SU-DHL-6 (cell line): ENCODE results near the gene MCRIP2.
"Not testable (repeated sequence)": the region's sequence is repeated elsewhere in the genome, so short reads cannot be mapped to it uniquely, and the experiment has no call there.

Experiments
- H2AFZ ChIP-seq: fragments of 200-600 bp; sonication (generic); 2 replicates; pipeline ENCODE4 v1.6.1; 2014; ENCODE audit warnings: low read depth, mild to moderate bottlenecking, moderate library complexity, mixed read lengths, antibody characterized with exemption, low read length; ENCODE audit not compliant: severe bottlenecking
- H3F3A ChIP-seq: fragments of 200-600 bp; shearing (Covaris generic); 2 replicates; pipeline ENCODE4 v1.6.0; 2016; ENCODE audit warnings: antibody characterized with exemption, mild to moderate bottlenecking; ENCODE audit not compliant: insufficient read depth
- H3K27ac ChIP-seq: fragments of 200-600 bp; sonication (generic); 2 replicates; pipeline ENCODE4 v1.5.1; 2016; ENCODE audit warnings: low read depth, mild to moderate bottlenecking, low read length, moderate library complexity, mixed read lengths
- H3K27me3 ChIP-seq: fragments of 200-600 bp; sonication (generic), shearing (Covaris generic); 2 replicates; pipeline ENCODE4 v1.6.0; 2014; ENCODE audit warnings: mild to moderate bottlenecking, low read length
- H3K36me3 ChIP-seq: fragments of 200-600 bp; sonication (generic); 2 replicates; pipeline ENCODE4 v1.6.1; 2014; ENCODE audit warnings: mild to moderate bottlenecking, low read length, mixed read lengths
- H3K4me2 ChIP-seq: fragments of 300-600, 200-600 bp; shearing (Covaris generic), sonication (generic); 2 replicates; pipeline ENCODE4 v1.6.0; 2014; ENCODE audit warnings: low read length, low read depth, mild to moderate bottlenecking; ENCODE audit not compliant: poor library complexity, severe bottlenecking
- H3K4me3 ChIP-seq: fragments of 200-600 bp; sonication (generic); 2 replicates; pipeline ENCODE4 v1.5.1; 2014; ENCODE audit warnings: antibody characterized with exemption, low read length, mild to moderate bottlenecking, mixed read lengths; ENCODE audit not compliant: insufficient read depth, poor library complexity, severe bottlenecking
- H3K79me2 ChIP-seq: fragments of 200-600 bp; sonication (generic); 2 replicates; pipeline ENCODE4 v1.6.1; 2014; ENCODE audit warnings: mild to moderate bottlenecking, low read length, moderate library complexity; ENCODE audit not compliant: insufficient read depth
- H3K9ac ChIP-seq: fragments of 200-600 bp; sonication (generic); 2 replicates; pipeline ENCODE4 v1.7.0; 2014; ENCODE audit warnings: mild to moderate bottlenecking, low read length
- H3K9me2 ChIP-seq: fragments of 200-600 bp; sonication (generic); replicated peaks from 2 replicates; pipeline ENCODE4 v1.6.1; 2014; ENCODE audit warnings: low read length; ENCODE audit not compliant: insufficient read depth
- H3K9me3 ChIP-seq: fragments of 200-600 bp; sonication (generic); 2 replicates; pipeline ENCODE4 v1.6.1; 2014; ENCODE audit warnings: low read length, mixed read lengths; ENCODE audit not compliant: insufficient read depth
- H4K20me1 ChIP-seq: fragments of 200-600 bp; sonication (generic); 2 replicates; pipeline ENCODE4 v1.6.1; 2014; ENCODE audit warnings: low read depth, mild to moderate bottlenecking, antibody characterized with exemption, low read length, moderate library complexity, mixed read lengths
- EZH2phosphoT487 ChIP-seq: fragments of 200-600 bp; sonication (generic), shearing (Covaris generic); conservative IDR thresholded peaks from 2 replicates; pipeline ENCODE4 v1.6.1; 2018; ENCODE audit warnings: mild to moderate bottlenecking, antibody characterized with exemption, low read length, moderate library complexity, mixed read lengths
- TF ChIP-seq, protein P1 (sequence below): fragments of 200-600 bp; sonication (generic); IDR thresholded peaks from one replicate; pipeline ENCODE4 v1.5.1; 2017; ENCODE audit warnings: antibody characterized with exemption, mild to moderate bottlenecking, low read length, moderate library complexity; ENCODE audit not compliant: insufficient read depth, poor library complexity, severe bottlenecking

MCRIP2 gene

DNA sequence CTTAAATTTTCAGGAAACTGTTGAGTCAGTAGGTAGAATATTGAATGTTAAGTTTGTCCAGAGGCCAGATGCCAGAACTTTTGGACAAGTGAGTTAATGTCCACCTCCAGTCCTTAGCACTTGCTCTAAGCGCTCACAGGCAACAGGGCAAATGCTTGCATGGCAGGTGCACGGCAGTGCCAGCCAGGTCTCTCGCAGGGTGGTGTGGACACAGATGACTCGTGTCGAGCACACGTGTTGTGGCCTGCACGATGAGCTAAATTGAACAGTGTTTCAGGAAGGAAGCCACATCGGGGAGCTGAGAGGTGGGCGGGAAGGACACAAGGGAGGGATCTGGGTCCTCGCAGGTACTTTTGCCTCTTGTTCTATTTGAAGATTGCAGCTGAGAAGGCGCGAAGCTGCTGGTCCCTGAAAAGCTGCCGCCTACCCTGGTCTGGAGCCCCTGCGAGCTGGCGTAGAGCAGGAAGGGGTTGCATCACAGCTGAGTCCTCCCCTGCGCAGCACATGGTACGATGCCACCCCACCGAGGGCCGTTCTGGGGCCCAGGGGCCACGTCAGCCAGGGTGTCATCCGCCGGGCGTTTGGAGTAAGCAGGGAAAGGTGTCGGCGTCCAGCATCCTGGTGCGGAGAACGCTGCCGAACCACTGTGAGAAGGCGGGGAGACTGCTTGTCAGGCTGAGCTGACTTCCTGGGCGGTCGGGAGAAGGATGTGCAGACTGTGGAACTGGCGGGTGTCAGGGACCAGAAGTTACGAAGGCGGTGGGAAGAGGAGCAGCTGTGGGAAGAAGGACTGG, 45.5 kb upstream of the MCRIP2 start:
- Histone ChIP-seq H3K27me3 (no peaks in the 10 kb centered on the region), H3K4me2 (no peak overlapping the region), H3K27ac (no peak overlapping the region), H3K79me2 (peaks cover 7% of the 10 kb centered on the region; the same call in 1 of the 2 replicates), H3K9me2 (no peaks in the 10 kb centered on the region), H3K4me3 (no peak overlapping the region), H3F3A (no peaks in the 10 kb centered on the region), H4K20me1 (no peaks in the 10 kb centered on the region), H2AFZ (no peak overlapping the region), H3K9ac (no peak overlapping the region), H3K36me3 (no peaks in the 10 kb centered on the region), H3K9me3 (no peaks in the 10 kb centered on the region)
- no peak for TF ChIP-seq EZH2phosphoT487
- TF ChIP-seq, protein P1, sequence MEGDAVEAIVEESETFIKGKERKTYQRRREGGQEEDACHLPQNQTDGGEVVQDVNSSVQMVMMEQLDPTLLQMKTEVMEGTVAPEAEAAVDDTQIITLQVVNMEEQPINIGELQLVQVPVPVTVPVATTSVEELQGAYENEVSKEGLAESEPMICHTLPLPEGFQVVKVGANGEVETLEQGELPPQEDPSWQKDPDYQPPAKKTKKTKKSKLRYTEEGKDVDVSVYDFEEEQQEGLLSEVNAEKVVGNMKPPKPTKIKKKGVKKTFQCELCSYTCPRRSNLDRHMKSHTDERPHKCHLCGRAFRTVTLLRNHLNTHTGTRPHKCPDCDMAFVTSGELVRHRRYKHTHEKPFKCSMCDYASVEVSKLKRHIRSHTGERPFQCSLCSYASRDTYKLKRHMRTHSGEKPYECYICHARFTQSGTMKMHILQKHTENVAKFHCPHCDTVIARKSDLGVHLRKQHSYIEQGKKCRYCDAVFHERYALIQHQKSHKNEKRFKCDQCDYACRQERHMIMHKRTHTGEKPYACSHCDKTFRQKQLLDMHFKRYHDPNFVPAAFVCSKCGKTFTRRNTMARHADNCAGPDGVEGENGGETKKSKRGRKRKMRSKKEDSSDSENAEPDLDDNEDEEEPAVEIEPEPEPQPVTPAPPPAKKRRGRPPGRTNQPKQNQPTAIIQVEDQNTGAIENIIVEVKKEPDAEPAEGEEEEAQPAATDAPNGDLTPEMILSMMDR, result no peak

DNA sequence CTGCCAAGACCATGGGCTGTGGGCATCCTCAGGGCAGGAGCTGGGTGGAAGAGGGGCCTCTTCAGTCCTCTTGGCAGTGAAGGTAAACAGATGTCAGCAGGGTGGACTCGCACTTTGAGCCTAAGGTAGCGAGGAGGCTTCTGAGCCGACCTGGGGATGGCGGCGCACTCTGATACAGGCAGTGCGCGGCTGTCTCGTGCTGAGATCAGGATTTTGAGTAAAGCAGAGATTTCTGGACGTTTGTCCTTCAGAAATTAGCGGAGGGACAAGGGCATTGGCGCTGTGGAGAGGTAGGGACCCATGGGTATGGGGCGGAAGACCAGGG, 44.9 kb upstream of the MCRIP2 start:
- Histone ChIP-seq H3K79me2 (peaks cover 7% of the 10 kb centered on the region; the same call in 1 of the 2 replicates), H3K9ac (no peak overlapping the region), H3K27me3 (no peaks in the 10 kb centered on the region), H3K9me3 (no peaks in the 10 kb centered on the region), H3K36me3 (no peaks in the 10 kb centered on the region), H3K9me2 (no peaks in the 10 kb centered on the region), H3K4me2 (no peak overlapping the region), H4K20me1 (no peaks in the 10 kb centered on the region), H3F3A (no peaks in the 10 kb centered on the region), H3K27ac (no peak overlapping the region), H3K4me3 (no peak overlapping the region), H2AFZ (no peak overlapping the region)
- TF ChIP-seq EZH2phosphoT487, result no peak
- TF ChIP-seq, protein P1, result no peak

DNA sequence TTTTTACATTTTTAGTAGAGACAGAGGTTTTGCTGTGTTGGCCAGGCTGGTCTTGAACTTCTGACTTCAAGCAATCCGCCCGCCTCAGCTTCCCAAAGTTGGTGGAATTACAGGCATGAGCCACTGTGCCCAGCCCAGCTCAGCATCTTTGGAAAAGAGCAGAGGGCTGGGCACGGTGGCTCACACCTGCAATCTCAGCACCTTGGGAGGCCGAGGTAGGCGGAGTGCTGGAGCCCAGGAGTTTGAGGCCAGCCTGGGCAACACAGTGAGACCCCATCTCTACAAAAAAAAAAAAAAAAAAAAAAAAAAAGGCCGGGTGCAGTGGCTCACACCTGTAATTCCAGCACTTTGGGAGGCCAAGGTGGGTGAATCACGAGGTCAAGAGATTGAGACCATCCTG, 44.0 kb upstream of the MCRIP2 start:
- H3K9ac ChIP-seq, H3K9me3 ChIP-seq, H3K79me2 ChIP-seq, H3F3A ChIP-seq, H3K27me3 ChIP-seq, H4K20me1 ChIP-seq, H3K9me2 ChIP-seq, H3K4me2 ChIP-seq, H3K4me3 ChIP-seq, H2AFZ ChIP-seq, H3K27ac ChIP-seq, H3K36me3 ChIP-seq: not testable (repeated sequence)

DNA sequence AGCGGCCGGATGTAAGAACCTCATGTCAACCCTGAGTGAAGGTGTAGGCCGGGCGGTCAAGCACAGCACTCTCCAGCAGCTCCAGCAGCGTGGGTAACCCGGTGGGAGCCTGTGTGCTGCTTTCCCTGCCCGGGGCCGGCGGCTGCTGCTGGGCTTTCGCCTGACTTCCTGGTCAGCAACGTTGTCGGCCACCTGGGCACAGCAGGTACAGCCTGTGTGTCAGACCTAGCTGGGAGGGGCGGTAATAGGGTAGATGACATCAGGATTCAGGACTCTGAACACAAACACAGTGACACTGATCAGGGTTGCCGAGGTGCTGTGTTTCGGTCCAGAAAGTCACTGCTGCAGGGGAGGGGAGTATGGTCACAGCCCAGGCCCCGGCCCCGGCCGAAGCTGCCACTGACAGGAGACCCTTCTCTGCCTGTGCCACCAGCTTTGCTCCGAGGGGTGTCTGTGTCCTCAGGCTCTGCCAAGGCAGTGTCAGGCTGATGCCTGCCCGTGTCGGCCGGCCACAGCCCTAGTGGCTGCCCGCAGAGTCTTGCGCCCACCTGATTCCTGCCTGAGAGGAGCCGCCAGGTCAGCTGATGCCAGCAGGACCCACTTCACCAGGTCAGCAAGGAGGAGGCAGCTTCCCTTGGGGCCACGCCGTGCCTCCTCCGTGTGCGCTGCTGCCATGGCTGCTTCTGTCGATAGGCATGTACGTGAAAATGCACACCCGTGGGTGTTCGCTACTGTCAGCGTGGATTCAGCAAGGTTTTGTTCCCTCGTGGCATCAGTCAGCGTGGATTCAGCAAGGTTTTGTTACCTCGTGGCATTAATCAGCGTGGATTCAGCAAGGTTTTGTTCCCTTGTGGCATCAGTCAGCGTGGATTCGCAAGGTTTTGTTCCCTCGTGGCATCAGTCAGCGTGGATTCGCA, 42.5 kb upstream of the MCRIP2 start:
- Histone ChIP-seq H3K4me2 (no peak overlapping the region), H3K9ac (no peak overlapping the region), H3K79me2 (peaks cover under 1% of the 10 kb centered on the region; the same call in 1 of the 2 replicates)

More for the DNA sequence above, 42.5 kb upstream of the MCRIP2 start:
- H3K27me3 ChIP-seq, result no peaks in the 10 kb centered on the region
- no peak overlapping the region for H3K4me3 ChIP-seq
- H3F3A ChIP-seq, result no peaks in the 10 kb centered on the region
- no peaks in the 10 kb centered on the region; the same call in 1 of the 2 replicates for H4K20me1 ChIP-seq
- no peaks in the 10 kb centered on the region for H3K36me3 ChIP-seq
- H3K27ac ChIP-seq, result no peak overlapping the region
- no peak overlapping the region for H2AFZ ChIP-seq
- H3K9me3 ChIP-seq, result no peaks in the 10 kb centered on the region
- TF ChIP-seq, protein P1, result no peak
- TF ChIP-seq EZH2phosphoT487, result no peak
- no peaks in the 10 kb centered on the region for H3K9me2 ChIP-seq
